Measurements from ENCODE around the gene RAPGEF4. TPM values are rescaled to one million over a fixed set of nuclear protein-coding genes. Genes with fewer than 3 reads are reported as not detected.

RAPGEF4 gene
- total RNA-seq, 1 experiment from 2014 or later, result 0.62 TPM

- Histone ChIP-seq H3K9me3 (ENCODE audit: control insufficient read depth, insufficient read depth, low read depth, low read length) (no peaks in the 10 kb centered on the region), H3K4me3 (ENCODE audit: low read depth in 2 of 2, low read length in 2 of 2) (no peak overlapping the region), H3K36me3 (ENCODE audit: control insufficient read depth, insufficient read depth, low read length) (no peaks in the 10 kb centered on the region), H3K27ac (ENCODE audit: low read length) (no peak overlapping the region), H3K4me1 (ENCODE audit: control insufficient read depth, insufficient read depth, low read length) (no peaks in the 10 kb centered on the region), H3K27me3 (ENCODE audit: control insufficient read depth, insufficient read depth, low read length) (peaks cover 16% of the 10 kb centered on the region)
- intact Hi-C loops (cut with micrococcal nuclease; ENCODE audit: unreplicated experiment), result no loop called here
- DNase-seq (ENCODE audit: low read depth, low spot score) (no peak), ATAC-seq (no peak)
- CTCF ChIA-PET, result no interaction called here
- in situ Hi-C loops (cut with HindIII; ENCODE audit: low pct_unique_long_range_greater_than_20kb, low sequenced_read_pairs), result no loop called here
- POLR2A ChIA-PET, result no interaction called here
- BruUV-seq (replicated peaks), result no TSS peak
- TF ChIP-seq POLR2AphosphoS5 (IDR thresholded peaks at IDR 0.05; ENCODE audit: low read depth, low read length) (no peak), REST (IDR thresholded peaks at IDR 0.05; ENCODE audit: insufficient read depth in 1 of 2, low read depth in 2 of 2, low read length in 1 of 2) (no peak), CTCF (IDR thresholded peaks at IDR 0.05) (no peak), SIN3A (IDR thresholded peaks at IDR 0.05; ENCODE audit: borderline replicate concordance, insufficient read depth, low read depth, low read length) (no peak), TCF7L2 (IDR thresholded peaks at IDR 0.05; ENCODE audit: low read depth, low read length) (no peak)
These were observed 5.2 kb upstream of the RAPGEF4 start for GRCh38 chr2:172730411-172730810.

GRCh38 chr2:172734711-172735581 lies 699 bp upstream of the RAPGEF4 start:
- ATAC-seq, result peak; percentile 35; the same call in 1 of the 2 replicates
- Histone ChIP-seq H3K27ac (ENCODE audit: low read length) (no peak overlapping the region), H3K4me1 (ENCODE audit: control insufficient read depth, insufficient read depth, low read length) (peaks cover 4% of the 10 kb centered on the region; the same call in 1 of the 2 replicates), H3K9me3 (ENCODE audit: control insufficient read depth, insufficient read depth, low read depth, low read length) (no peaks in the 10 kb centered on the region), H3K36me3 (ENCODE audit: control insufficient read depth, insufficient read depth, low read length) (no peaks in the 10 kb centered on the region), H3K4me3 (ENCODE audit: low read depth in 2 of 2, low read length in 2 of 2) (peak overlapping the region; percentile 32 to 37; a peak in 3 of 4 replicates), H3K27me3 (ENCODE audit: control insufficient read depth, insufficient read depth, low read length) (peaks cover 45% of the 10 kb centered on the region)
- in situ Hi-C loops (cut with HindIII; ENCODE audit: low pct_unique_long_range_greater_than_20kb, low sequenced_read_pairs), result no loop called here
- CTCF ChIA-PET, result interaction anchor here (0.6 kb wide), 1 partner anchor 11 kb away, joined by 3 read pairs; no protein-coding TSS in a partner anchor
- TF ChIP-seq SIN3A (IDR thresholded peaks at IDR 0.05; ENCODE audit: borderline replicate concordance, insufficient read depth, low read depth, low read length), result no peak
- no peak for TF ChIP-seq POLR2AphosphoS5 (IDR thresholded peaks at IDR 0.05; ENCODE audit: low read depth, low read length)
- no peak for TF ChIP-seq TCF7L2 (IDR thresholded peaks at IDR 0.05; ENCODE audit: low read depth, low read length)
- no peak for TF ChIP-seq REST (IDR thresholded peaks at IDR 0.05; ENCODE audit: insufficient read depth in 1 of 2, low read depth in 2 of 2, low read length in 1 of 2)
- no peak for TF ChIP-seq CTCF (IDR thresholded peaks at IDR 0.05)
- POLR2A ChIA-PET, result no interaction called here
- no TSS peak for BruUV-seq (replicated peaks)
- no peak for DNase-seq (ENCODE audit: low read depth, low spot score)
- intact Hi-C loops (cut with micrococcal nuclease; ENCODE audit: unreplicated experiment), result no loop called here

Measured in Panc1 (cell line).